KOPT-K1 (cell line): ENCODE measurements around the gene VPS18.

ENCODE experiments used
- H3K27ac ChIP-seq: fragments of 200-600 bp; sonication (generic); 2 replicates; pipeline ENCODE4 v1.5.1; 2016; ENCODE audit warnings: antibody characterized with exemption, mild to moderate bottlenecking, low read depth, low read length; ENCODE audit not compliant: poor library complexity, severe bottlenecking
- H3K36me3 ChIP-seq: fragments of 200-600 bp; sonication (generic); 2 replicates; pipeline ENCODE4 v1.5.1; 2017; ENCODE audit warnings: antibody characterized with exemption, mild to moderate bottlenecking, low read length, moderate library complexity; ENCODE audit not compliant: insufficient read depth
- H3K9me3 ChIP-seq: fragments of 200-600 bp; sonication (generic); 2 replicates; pipeline ENCODE4 v1.5.1; 2017; ENCODE audit warnings: antibody characterized with exemption, low read length, mild to moderate bottlenecking; ENCODE audit not compliant: insufficient read depth, poor library complexity, severe bottlenecking

VPS18 gene

GRCh38 chr15:40921949-40922607 lies 27.8 kb downstream of the VPS18 start:
- Histone ChIP-seq H3K36me3 (no peaks in the 10 kb centered on the region), H3K27ac (no peak overlapping the region), H3K9me3 (no peaks in the 10 kb centered on the region)

GRCh38 chr15:40922608-40923005 lies 28.4 kb downstream of the VPS18 start:
- no peaks in the 10 kb centered on the region for H3K9me3 ChIP-seq
- no peaks in the 10 kb centered on the region for H3K36me3 ChIP-seq
- no peak overlapping the region for H3K27ac ChIP-seq

- Histone ChIP-seq H3K9me3 (no peaks in the 10 kb centered on the region), H3K36me3 (no peaks in the 10 kb centered on the region)
Measured at GRCh38 chr15:40923551-40923950, 29.3 kb downstream of the VPS18 start.

DNA sequence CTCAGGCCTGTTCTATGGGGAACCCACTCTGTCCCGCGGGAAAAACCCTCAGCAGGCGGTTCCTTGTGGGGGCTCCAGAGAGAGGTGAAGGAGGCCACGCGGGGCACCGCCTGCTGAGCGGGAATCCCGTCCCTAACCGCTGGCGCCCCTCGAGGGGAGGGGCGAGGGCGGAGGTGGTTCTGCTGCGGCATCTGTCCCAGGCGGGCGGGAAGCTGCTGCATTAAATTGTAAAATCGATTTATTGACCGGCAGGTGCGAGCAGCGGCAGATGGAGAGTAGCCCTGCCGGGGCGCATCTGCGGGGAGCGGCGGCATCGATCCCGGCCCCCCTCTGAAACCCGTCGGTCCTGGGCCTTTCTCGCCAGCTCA lies 31.2 kb downstream of the VPS18 start:
- Histone ChIP-seq H3K27ac (no peak overlapping the region), H3K9me3 (no peaks in the 10 kb centered on the region), H3K36me3 (no peaks in the 10 kb centered on the region)

More at GRCh38 chr15:40923551-40923950, 29.3 kb downstream of the VPS18 start:
- H3K27ac ChIP-seq: no peak overlapping the region

DNA sequence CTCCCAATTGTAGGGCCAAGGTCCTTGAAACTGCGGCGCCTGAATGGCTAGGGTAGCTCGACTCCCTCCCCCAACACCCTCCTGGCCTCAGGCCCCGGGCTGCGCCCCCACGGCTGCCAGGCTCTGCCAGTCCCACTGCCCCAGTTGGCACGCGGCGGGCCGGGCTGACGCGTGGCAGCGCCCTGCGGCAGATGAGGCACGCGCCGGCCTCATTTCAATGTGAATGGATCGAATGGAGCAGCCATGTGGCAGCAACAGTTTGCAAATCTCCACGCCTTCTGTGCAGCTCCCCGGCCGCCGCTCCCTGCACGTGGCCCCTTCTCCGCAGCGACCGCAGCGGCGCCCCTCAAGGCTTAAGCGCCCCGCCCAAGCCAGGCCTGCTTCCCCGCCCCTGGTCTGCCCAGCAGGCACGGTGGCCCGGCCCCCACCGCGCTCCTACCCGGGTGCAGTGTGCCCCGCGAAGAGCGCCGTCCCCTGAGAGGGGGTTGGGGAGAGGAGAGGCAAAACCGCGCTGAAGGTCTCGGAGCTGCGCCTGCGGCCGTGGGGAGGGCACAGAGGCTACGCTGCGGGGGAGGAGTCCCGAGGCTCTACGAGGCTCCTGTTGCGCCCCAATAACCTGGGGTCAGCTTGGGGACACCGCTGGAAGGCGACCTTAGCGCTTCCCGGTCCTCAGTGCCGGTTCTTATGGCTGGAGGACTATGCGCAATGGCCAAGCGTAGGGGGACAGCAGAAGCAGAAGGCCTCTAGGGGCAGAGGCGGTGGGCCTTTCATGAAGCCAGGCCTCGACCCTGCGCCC lies 31.8 kb downstream of the VPS18 start:
- no peaks in the 10 kb centered on the region for H3K36me3 ChIP-seq
- H3K27ac ChIP-seq: no peak overlapping the region
- no peaks in the 10 kb centered on the region for H3K9me3 ChIP-seq

GRCh38 chr15:40926659-40927494 lies 32.6 kb downstream of the VPS18 start:
- H3K9me3 ChIP-seq: no peaks in the 10 kb centered on the region
- H3K27ac ChIP-seq: no peak overlapping the region
- no peaks in the 10 kb centered on the region for H3K36me3 ChIP-seq

GRCh38 chr15:40927495-40927872 lies 33.2 kb downstream of the VPS18 start:
- Histone ChIP-seq H3K9me3 (no peaks in the 10 kb centered on the region), H3K36me3 (no peaks in the 10 kb centered on the region), H3K27ac (no peak overlapping the region)

GRCh38 chr15:40927873-40928806 lies 33.9 kb downstream of the VPS18 start:
- H3K9me3 ChIP-seq: no peaks in the 10 kb centered on the region
- no peaks in the 10 kb centered on the region for H3K36me3 ChIP-seq
- no peak overlapping the region for H3K27ac ChIP-seq

DNA sequence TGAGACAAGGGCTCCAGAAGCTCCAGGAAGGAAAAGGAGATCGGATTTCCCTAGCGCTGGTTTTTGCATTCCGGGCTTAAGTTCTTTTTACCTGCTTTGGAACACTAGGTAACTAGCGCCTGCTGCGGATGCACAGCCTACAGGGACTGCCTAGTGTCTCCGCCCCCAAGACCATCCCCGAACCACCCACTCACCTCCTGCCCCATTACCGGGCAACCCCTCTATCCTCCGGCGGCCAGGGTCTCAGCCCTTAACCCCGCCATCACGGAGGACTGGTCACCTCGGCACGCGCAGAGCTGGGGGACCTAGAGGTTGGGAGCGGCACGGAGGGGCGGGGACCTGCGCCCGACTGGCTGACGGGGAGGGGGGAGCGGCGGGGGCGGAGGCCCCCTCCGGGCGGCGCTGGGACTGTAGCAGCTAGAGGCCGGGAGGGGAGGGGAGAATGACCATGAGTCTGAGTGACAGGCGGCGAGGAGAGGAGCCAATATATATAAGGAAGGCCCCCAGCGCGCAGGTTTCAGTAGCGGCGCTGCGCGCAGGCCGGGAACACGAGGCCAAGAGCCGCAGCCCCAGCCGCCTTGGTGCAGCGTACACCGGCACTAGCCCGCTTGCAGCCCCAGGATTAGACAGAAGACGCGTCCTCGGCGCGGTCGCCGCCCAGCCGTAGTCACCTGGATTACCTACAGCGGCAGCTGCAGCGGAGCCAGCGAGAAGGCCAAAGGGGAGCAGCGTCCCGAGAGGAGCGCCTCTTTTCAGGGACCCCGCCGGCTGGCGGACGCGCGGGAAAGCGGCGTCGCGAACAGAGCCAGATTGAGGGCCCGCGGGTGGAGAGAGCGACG lies 34.8 kb downstream of the VPS18 start, which contains the start of gene DLL4:
Gene DLL4, plus strand, starts transcription at position 520 of the 839 bp plus-strand sequence. CDS start 329 bp downstream, outside the sequence.
- Histone ChIP-seq H3K27ac (no peak within 1 kb of the TSS), H3K9me3 (no peaks in the 10 kb centered on the region), H3K36me3 (no peaks in the 10 kb centered on the region)

DNA sequence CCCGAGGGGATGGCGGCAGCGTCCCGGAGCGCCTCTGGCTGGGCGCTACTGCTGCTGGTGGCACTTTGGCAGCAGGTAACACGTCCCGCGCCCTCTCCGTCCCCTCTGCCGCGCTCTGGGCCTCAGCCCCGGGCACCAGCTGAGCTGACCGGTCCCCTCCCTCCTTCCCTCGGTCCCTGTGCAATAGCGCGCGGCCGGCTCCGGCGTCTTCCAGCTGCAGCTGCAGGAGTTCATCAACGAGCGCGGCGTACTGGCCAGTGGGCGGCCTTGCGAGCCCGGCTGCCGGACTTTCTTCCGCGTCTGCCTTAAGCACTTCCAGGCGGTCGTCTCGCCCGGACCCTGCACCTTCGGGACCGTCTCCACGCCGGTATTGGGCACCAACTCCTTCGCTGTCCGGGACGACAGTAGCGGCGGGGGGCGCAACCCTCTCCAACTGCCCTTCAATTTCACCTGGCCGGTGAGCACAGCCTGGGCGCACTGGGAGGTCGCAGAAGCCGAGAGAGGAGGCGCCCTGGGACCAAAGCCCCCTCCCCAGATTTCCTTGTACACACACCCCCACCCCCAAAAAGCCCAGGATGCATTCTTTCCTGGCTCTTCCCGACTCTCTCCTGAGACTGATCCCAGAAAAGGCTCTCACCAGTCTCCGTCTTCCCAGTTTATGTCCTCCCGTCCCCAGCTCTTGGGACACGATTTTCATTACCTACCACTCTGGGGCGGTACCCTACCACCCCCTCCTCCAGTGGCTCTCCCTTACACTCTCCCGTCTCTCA lies 35.6 kb downstream of the VPS18 start:
- H3K27ac ChIP-seq: no peak overlapping the region
- no peaks in the 10 kb centered on the region for H3K9me3 ChIP-seq
- H3K36me3 ChIP-seq: no peaks in the 10 kb centered on the region

DNA sequence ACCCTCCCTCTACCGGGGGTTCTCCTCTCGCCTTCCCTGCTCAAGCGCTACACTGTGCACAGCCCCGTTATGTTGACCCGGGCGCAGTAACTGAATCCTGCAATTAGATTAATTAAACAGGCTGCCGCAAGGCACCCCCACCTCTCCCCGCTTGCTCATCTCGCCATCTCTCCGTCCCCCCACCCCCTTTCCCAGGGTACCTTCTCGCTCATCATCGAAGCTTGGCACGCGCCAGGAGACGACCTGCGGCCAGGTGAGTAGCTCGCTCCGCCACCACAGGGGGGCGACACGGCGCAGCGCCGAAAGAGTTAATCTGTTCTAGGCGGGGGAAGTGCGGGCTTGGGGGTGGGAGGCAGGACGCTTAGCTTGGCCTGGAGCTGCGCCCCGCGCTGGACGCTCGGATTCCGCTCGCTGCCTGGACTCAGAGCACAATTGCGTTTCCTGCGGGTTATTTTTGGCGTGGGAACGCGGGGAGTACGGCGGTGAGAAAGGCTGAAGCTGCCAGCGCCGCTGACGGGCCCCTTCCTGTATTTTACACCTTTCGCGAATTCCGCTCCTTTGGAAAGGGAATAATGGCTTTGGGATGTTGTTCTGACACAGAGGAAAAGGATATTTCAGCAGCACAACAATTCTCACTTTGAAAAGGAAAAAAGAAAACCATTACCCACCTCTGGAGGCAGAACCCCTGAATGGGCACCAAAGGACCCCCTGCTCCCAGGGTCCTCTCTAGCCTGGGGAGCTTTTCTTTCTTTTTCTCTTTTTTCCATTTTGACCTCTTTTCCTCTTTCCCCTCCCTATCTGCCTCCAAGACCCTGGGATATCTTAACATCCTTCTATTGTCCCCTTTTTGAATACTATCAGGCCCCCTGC lies 36.4 kb downstream of the VPS18 start:
- no peak overlapping the region for H3K27ac ChIP-seq
- H3K36me3 ChIP-seq: no peaks in the 10 kb centered on the region
- H3K9me3 ChIP-seq: no peaks in the 10 kb centered on the region

DNA sequence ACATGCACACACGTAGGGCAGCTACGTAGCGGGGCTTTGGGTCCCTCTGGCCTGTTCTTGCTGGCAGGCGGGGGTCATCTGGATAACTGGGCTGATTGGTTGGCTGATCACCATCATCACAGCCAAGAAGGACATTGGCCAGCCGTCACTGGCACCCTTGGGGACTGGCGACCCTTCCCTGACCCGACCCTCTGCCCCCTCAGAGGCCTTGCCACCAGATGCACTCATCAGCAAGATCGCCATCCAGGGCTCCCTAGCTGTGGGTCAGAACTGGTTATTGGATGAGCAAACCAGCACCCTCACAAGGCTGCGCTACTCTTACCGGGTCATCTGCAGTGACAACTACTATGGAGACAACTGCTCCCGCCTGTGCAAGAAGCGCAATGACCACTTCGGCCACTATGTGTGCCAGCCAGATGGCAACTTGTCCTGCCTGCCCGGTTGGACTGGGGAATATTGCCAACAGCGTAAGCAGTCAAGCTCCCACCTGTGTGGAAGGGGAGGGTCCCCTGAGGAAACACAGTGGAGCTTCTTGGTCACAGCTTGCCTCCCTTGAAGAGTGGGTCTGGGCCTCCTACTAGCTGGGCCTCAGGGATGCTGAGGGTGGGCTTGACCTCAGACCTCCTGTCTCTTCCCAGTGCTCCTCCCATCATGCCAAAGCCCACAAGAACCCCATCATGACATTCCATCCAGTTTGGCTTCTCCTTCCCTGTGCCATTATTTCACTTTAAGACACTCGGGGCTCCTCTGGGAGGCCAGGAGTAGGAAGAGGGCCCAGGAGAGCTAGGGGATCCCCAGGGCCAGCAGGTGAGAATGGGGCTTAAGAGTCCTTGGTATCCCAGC lies 37.3 kb downstream of the VPS18 start:
- no peak overlapping the region for H3K27ac ChIP-seq
- H3K9me3 ChIP-seq: no peaks in the 10 kb centered on the region
- H3K36me3 ChIP-seq: no peaks in the 10 kb centered on the region
